ENCODE results near the gene MGP. TPM values are rescaled to one million over a fixed set of nuclear protein-coding genes. Genes with fewer than 3 reads are reported as not detected.

The MGP gene
- polyA plus RNA-seq, 3 donors = not detected

DNA sequence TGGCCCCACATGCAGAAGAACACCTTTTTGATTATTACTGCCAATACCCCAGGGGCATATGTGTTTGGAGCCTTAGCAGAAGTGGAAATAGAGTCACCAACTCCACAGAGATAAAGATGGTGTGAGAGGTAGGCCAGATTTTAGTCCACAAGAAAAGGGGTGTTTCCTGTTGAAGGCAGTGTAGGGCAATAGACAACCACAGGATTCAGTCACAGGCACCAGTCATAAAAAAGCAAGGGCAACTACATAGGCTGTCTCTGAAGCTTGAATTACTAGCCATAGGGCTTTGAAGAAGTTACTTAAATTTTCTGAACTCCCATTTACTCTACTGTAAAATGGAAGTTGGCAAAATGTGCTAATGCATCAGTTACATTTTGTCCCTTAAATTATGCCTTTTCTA lies 33.8 kb upstream of the MGP start:
- Histone ChIP-seq H3K4me3 (replicated peaks in 1 of 3; ENCODE audit: low read depth in 2 of 3, low read length in 3 of 3) (no peak overlapping the region), H3K9me3 (replicated peaks in 1 of 2; ENCODE audit: control insufficient read depth in 1 of 2, insufficient read depth in 1 of 2, low read length in 2 of 2) (no peaks in the 10 kb centered on the region), H3K27me3 (ENCODE audit: control insufficient read depth in 2 of 2, insufficient read depth in 2 of 2, low read length in 2 of 2) (no peaks in the 10 kb centered on the region), H3K36me3 (replicated peaks in 1 of 2; ENCODE audit: control insufficient read depth in 1 of 2, insufficient read depth in 2 of 2, low read length in 2 of 2) (peaks cover 67 to 77% of the 10 kb centered on the region in 2 donors), H3K9ac (ENCODE audit: insufficient read depth, low read length, poor library complexity, severe bottlenecking) (no peak overlapping the region), H3K27ac (ENCODE audit: low read depth in 1 of 2, low read length in 2 of 2) (no peak overlapping the region), H2AFZ (ENCODE audit: insufficient read depth, low read depth, low read length, poor library complexity, severe bottlenecking) (no peak overlapping the region), H3K4me2 (replicated peaks; ENCODE audit: extremely low read depth, low read length, poor library complexity, severe bottlenecking) (no peak overlapping the region), H3K79me2 (ENCODE audit: insufficient read depth, low read length) (no peaks in the 10 kb centered on the region), H3K4me1 (ENCODE audit: control insufficient read depth in 1 of 2, insufficient read depth in 2 of 2, low read length in 2 of 2) (peaks cover 0 to 6% of the 10 kb centered on the region in 2 donors), H4K20me1 (ENCODE audit: insufficient read depth, low read length) (no peaks in the 10 kb centered on the region)
- Mint-ChIP-seq H3K27me3 (ENCODE audit: low read depth in 3 of 3) (peaks cover 0 to 2% (median 0%) of the 10 kb centered on the region in 3 donors), H3K4me3 (no peak overlapping the region), H3K9me3 (peaks cover 0 to 1% (median 0%) of the 10 kb centered on the region in 7 donors), H3K4me1 (peaks cover 5% of the 10 kb centered on the region), H3K27ac (peak overlapping the region in 1 of 7 donors; percentile 11), H3K36me3 (peaks cover 76 to 80% of the 10 kb centered on the region in 2 donors)
- no peak for TF ChIP-seq CTCF (IDR thresholded peaks at IDR 0.05)
- intact Hi-C loops (cut with micrococcal nuclease) = no loop called here
- no peak for DNase-seq

DNA sequence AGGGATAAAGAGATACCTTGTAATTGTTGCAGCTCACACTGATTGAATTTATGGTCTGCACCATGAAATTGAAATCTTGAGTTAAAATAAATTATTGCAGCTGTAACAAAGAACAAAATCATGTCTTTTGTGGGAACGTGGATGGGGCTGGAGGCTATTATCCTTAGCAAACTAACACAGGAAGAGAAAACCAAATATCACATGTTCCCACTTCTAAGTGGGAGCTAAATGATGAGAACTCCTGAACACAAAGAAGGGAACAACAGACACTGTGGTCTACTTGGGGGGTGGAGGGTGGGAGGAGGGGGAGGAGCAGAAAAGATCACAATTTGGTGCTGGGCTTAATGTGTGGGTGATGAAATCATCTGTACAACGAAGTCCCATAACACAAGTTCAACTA lies 30.1 kb upstream of the MGP start:
- H3K36me3 ChIP-seq (replicated peaks in 1 of 2; ENCODE audit: control insufficient read depth in 1 of 2, insufficient read depth in 2 of 2, low read length in 2 of 2) = peaks cover 79 to 99% of the 10 kb centered on the region in 2 donors
- no peak for TF ChIP-seq CTCF (IDR thresholded peaks at IDR 0.05)
- no peak overlapping the region for H3K4me3 ChIP-seq (replicated peaks in 1 of 3; ENCODE audit: low read depth in 2 of 3, low read length in 3 of 3)
- intact Hi-C loops (cut with micrococcal nuclease) = no loop called here
- H3K27me3 ChIP-seq (ENCODE audit: control insufficient read depth in 2 of 2, insufficient read depth in 2 of 2, low read length in 2 of 2) = no peaks in the 10 kb centered on the region
- H3K79me2 ChIP-seq (ENCODE audit: insufficient read depth, low read length) = no peaks in the 10 kb centered on the region
- no peaks in the 10 kb centered on the region for H3K9me3 ChIP-seq (replicated peaks in 1 of 2; ENCODE audit: control insufficient read depth in 1 of 2, insufficient read depth in 1 of 2, low read length in 2 of 2)
- H3K9ac ChIP-seq (ENCODE audit: insufficient read depth, low read length, poor library complexity, severe bottlenecking) = no peak overlapping the region
- H2AFZ ChIP-seq (ENCODE audit: insufficient read depth, low read depth, low read length, poor library complexity, severe bottlenecking) = no peak overlapping the region
- H3K36me3 Mint-ChIP-seq = peaks cover 91 to 95% of the 10 kb centered on the region in 2 donors
- H3K27ac Mint-ChIP-seq = no peak overlapping the region
- H3K9me3 Mint-ChIP-seq = peaks cover 0 to 6% (median 3%) of the 10 kb centered on the region in 7 donors
- peaks cover 4% of the 10 kb centered on the region for H3K4me1 Mint-ChIP-seq
- no peak overlapping the region for H3K4me2 ChIP-seq (replicated peaks; ENCODE audit: extremely low read depth, low read length, poor library complexity, severe bottlenecking)
- no peaks in the 10 kb centered on the region for H4K20me1 ChIP-seq (ENCODE audit: insufficient read depth, low read length)
- no CpG with 5 or more reads among the region's 2 CpGs for WGBS (ENCODE audit: insufficient coverage)
- no peak for DNase-seq
- H3K4me1 ChIP-seq (ENCODE audit: control insufficient read depth in 1 of 2, insufficient read depth in 2 of 2, low read length in 2 of 2) = no peaks in the 10 kb centered on the region
- peaks cover 0 to 3% (median 0%) of the 10 kb centered on the region in 3 donors for H3K27me3 Mint-ChIP-seq (ENCODE audit: low read depth in 3 of 3)
- H3K27ac ChIP-seq (ENCODE audit: low read depth in 1 of 2, low read length in 2 of 2) = no peak overlapping the region
- H3K4me3 Mint-ChIP-seq = no peak overlapping the region

Data from CD14-positive monocyte (primary cell).